Left ventricle myocardium inferior (tissue), 1 donor: ENCODE results near the gene COL8A1. TPM values are rescaled to one million over a fixed set of nuclear protein-coding genes. Genes with fewer than 3 reads are reported as not detected.
"Not testable (repeated sequence)": the region's sequence is repeated elsewhere in the genome, so short reads cannot be mapped to it uniquely, and the experiment has no call there.

Source experiments
- DNase-seq: peaks from one replicate; pipeline ENCODE4 v3.0.0-alpha.2; 2020
- H3K27ac ChIP-seq: fragments of 200-600 bp; replicated peaks from 2 replicates; pipeline ENCODE4 v1.8.0; 2021
- H3K27me3 ChIP-seq: fragments of 200-600 bp; 2 replicates; pipeline ENCODE4 v1.8.0; 2021; ENCODE audit warnings: low read depth
- H3K36me3 ChIP-seq: fragments of 200-600 bp; 2 replicates; pipeline ENCODE4 v1.8.0; 2021
- H3K4me1 ChIP-seq: fragments of 200-600 bp; 2 replicates; pipeline ENCODE4 v1.8.0; 2021
- H3K4me3 ChIP-seq: fragments of 200-600 bp; 2 replicates; pipeline ENCODE4 v1.8.0; 2021; ENCODE audit warnings: mild to moderate bottlenecking, moderate library complexity
- H3K9me3 ChIP-seq: fragments of 200-600 bp; replicated peaks from 2 replicates; pipeline ENCODE4 v1.8.0; 2021
- CTCF ChIP-seq: fragments of 200-600 bp; IDR thresholded peaks from 2 replicates; pipeline ENCODE4 v1.8.0; 2021; ENCODE audit warnings: antibody characterized with exemption, mild to moderate bottlenecking, borderline replicate concordance
- intact Hi-C: fragments of 100-400 bp; cut with micrococcal nuclease; formaldehyde crosslinking; loops from one replicate; pipeline ENCODE4 v1.11.0; 2022
- total RNA-seq: library from RNA; stranded (reverse); fragmentation: NEBNext Ultra II Directional; extraction: Animal tissue kit (Norgen Biotek cat#: 25700); gene quantifications from one replicate; pipeline ENCODE4 v1.2.1, GENCODE V29; 2021
- donor health status: DM: no; HTN: yes; CAD: no; lungs with severe emphysema.

The COL8A1 gene
- total RNA-seq, 1 donor from 2014 or later, result 16.4 TPM

DNA sequence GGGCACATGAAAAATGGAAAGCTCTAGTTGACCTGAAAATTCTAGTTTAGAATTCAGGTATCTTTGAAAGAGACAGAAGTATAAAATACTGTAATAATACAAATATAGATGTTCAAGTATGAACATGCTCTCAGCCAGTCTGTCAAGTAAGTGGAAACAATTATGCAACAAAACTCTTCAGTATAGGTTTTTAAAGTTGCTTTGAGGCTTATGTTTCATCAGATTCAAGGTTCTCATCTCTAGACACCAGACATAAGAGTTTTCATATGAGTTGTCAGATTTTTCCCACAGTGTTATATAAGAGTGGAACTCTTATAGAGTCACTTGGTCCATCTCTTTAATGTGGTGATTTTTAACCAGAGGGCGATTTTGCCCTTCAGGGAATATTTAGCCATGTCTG, 201.2 kb downstream of the COL8A1 start:
- Histone ChIP-seq H3K36me3 (no peaks in the 10 kb centered on the region), H3K27me3 (no peaks in the 10 kb centered on the region), H3K9me3 (no peaks in the 10 kb centered on the region), H3K27ac (no peak overlapping the region), H3K4me3 (no peak overlapping the region), H3K4me1 (peaks cover 42% of the 10 kb centered on the region)
- no peak for TF ChIP-seq CTCF
- intact Hi-C loops, result loop anchor here (5.0 to 10.0 kb wide), 3 partner anchors 105 to 745 kb away; no protein-coding TSS in a partner anchor
- DNase-seq, result no peak

DNA sequence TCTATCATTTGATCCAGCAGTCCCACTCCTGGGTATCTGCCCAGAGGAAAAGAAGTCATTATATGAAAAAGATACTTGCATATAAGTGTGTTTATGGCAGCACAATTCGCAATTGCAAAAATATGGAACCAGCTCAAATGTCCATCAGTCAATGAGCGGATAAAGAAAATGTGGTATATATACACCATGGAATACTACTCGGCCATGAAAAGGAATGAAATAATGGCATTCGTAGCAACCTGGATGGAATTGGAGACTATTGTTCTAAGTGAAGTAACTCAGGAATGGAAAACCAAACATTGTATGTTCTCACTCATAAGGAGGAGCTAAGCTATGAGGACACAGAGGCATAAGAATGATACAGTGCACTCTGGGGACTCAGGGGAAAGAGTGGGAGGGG, 203.6 kb downstream of the COL8A1 start:
- DNase-seq, H3K36me3 ChIP-seq, H3K9me3 ChIP-seq, H3K4me3 ChIP-seq, H3K27me3 ChIP-seq, H3K27ac ChIP-seq: not testable (repeated sequence)
- H3K4me1 ChIP-seq, result peaks cover 54% of the 10 kb centered on the region
- intact Hi-C loops, result loop anchor here (2.0 to 10.0 kb wide), 3 partner anchors 103 to 413 kb away; no protein-coding TSS in a partner anchor

- H3K27ac ChIP-seq, result peak overlapping the region; percentile 75
- no peaks in the 10 kb centered on the region for H3K9me3 ChIP-seq
- no peaks in the 10 kb centered on the region for H3K27me3 ChIP-seq
- peak; percentile 82 for TF ChIP-seq CTCF
- H3K4me1 ChIP-seq, result peaks cover 54% of the 10 kb centered on the region
- intact Hi-C loops, result loop anchor here (2.0 to 10.0 kb wide), 3 partner anchors 102 to 412 kb away; no protein-coding TSS in a partner anchor
- DNase-seq, result no peak
- H3K36me3 ChIP-seq, result no peaks in the 10 kb centered on the region
- H3K4me3 ChIP-seq, result peak overlapping the region; percentile 1
Measured at GRCh38 chr3:99842826-99843589, 204.6 kb downstream of the COL8A1 start.

DNA sequence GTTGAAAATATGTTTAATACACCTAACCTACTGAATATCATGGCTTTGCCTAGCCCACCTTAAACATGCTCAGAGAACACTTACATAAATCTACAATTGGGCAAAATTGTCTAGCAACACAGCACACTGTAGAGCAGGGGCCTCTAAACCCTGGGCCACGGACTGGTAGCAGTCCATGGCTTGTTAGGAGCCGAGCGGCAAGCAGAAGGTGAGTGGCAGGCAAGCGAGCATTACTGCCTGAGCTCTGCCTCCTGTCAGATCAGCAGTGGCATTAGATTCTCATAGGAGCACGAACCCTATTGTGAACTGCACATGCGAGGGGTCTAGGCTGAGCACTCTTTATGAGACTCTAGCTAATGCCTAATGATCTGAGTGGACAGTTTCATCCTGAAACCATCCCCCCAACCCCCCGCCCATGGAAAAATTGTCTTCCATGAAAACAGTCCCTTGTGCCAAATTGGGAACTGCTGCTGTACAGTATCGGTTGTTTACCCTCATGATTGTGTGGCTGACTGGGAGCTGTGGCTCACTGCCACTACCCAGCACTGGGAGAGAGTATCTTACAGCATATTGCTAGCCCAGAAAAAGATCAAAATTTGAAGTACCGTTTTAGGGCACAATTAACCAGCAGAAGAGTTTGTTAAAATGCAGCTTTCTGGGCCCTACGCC, 205.3 kb downstream of the COL8A1 start:
- DNase-seq, result no peak
- TF ChIP-seq CTCF, result no peak
- peaks cover 61% of the 10 kb centered on the region for H3K4me1 ChIP-seq
- H3K9me3 ChIP-seq, result no peaks in the 10 kb centered on the region
- peaks cover 6% of the 10 kb centered on the region for H3K36me3 ChIP-seq
- H3K27ac ChIP-seq, result peak overlapping the region; percentile 75
- intact Hi-C loops, result loop anchor here (2.0 to 10.0 kb wide), 3 partner anchors 101 to 411 kb away; no protein-coding TSS in a partner anchor
- H3K4me3 ChIP-seq, result peak overlapping the region; percentile 1
- no peaks in the 10 kb centered on the region for H3K27me3 ChIP-seq

GRCh38 chr3:99845331-99845730, 206.9 kb downstream of the COL8A1 start:
- Histone ChIP-seq H3K9me3 (peaks cover 11% of the 10 kb centered on the region), H3K27ac (peak overlapping the region; percentile 75), H3K27me3 (no peaks in the 10 kb centered on the region), H3K4me1 (peaks cover 73% of the 10 kb centered on the region), H3K36me3 (peaks cover 21% of the 10 kb centered on the region), H3K4me3 (peak overlapping the region; percentile 10)
- intact Hi-C loops, result loop anchor here (10.0 kb wide), 1 partner anchor 99 kb away; no protein-coding TSS in a partner anchor
- no peak for DNase-seq
- no peak for TF ChIP-seq CTCF
